ENCODE results near the gene HES5.

DNA sequence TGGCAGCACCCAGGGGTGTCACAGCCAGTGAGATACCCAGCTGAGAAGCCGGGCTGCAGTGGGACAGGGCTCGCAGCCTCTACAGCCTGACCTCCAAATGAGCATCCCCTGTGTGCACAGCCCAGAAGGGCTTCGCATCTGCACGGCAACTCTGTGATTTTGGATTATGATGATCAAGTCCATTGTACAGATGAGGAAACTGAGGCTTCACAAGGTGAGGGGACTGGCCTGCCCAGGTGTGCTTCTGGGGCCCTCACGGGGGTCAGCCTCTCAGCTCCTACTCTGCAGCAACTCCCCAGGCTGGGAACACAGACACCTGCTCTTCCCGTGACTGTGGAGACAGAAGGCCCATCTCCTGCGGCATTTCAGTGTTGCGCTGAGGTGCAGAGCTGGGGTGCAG, 8.8 kb upstream of the HES5 start:
- TF ChIP-seq CTCF (IDR thresholded peaks at IDR 0.05; ENCODE audit: insufficient read depth, low read length, poor library complexity, severe bottlenecking) (no peak), EZH2phosphoT487 (conservative IDR thresholded peaks at IDR 0.05; ENCODE audit: low read length) (no peak)

Data from SU-DHL-6 (cell line).